ENCODE measurements around the gene LRRC2. TPM values are rescaled to one million over a fixed set of nuclear protein-coding genes. Genes with fewer than 3 reads are reported as not detected.

LRRC2 gene
- total RNA-seq, 4 donors from 2014 or later, result 1.1 to 7.7 (median 5.0) TPM

DNA sequence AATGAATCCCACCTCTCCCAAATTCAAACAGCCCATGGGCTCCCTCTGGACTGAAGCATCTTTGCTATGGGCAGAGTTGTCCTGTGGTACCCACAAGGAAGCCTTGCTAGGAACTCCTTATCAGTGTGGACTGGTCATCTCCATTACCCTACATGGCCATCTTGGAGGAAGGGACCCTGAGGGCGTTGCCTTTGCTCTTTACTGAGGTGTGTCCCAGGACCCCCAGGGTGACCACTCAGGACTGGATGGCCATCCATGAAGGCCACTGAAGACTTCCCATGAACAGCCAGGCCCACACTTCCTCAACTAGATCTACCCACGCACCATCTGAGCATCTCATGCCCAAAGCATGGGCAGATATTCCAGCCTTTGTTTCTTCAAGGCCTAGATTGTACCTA is 48.3 kb downstream of the LRRC2 start:
- TF ChIP-seq, protein P1, sequence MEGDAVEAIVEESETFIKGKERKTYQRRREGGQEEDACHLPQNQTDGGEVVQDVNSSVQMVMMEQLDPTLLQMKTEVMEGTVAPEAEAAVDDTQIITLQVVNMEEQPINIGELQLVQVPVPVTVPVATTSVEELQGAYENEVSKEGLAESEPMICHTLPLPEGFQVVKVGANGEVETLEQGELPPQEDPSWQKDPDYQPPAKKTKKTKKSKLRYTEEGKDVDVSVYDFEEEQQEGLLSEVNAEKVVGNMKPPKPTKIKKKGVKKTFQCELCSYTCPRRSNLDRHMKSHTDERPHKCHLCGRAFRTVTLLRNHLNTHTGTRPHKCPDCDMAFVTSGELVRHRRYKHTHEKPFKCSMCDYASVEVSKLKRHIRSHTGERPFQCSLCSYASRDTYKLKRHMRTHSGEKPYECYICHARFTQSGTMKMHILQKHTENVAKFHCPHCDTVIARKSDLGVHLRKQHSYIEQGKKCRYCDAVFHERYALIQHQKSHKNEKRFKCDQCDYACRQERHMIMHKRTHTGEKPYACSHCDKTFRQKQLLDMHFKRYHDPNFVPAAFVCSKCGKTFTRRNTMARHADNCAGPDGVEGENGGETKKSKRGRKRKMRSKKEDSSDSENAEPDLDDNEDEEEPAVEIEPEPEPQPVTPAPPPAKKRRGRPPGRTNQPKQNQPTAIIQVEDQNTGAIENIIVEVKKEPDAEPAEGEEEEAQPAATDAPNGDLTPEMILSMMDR (IDR thresholded peaks at IDR 0.05; ENCODE audit: low read depth), result no peak

DNA sequence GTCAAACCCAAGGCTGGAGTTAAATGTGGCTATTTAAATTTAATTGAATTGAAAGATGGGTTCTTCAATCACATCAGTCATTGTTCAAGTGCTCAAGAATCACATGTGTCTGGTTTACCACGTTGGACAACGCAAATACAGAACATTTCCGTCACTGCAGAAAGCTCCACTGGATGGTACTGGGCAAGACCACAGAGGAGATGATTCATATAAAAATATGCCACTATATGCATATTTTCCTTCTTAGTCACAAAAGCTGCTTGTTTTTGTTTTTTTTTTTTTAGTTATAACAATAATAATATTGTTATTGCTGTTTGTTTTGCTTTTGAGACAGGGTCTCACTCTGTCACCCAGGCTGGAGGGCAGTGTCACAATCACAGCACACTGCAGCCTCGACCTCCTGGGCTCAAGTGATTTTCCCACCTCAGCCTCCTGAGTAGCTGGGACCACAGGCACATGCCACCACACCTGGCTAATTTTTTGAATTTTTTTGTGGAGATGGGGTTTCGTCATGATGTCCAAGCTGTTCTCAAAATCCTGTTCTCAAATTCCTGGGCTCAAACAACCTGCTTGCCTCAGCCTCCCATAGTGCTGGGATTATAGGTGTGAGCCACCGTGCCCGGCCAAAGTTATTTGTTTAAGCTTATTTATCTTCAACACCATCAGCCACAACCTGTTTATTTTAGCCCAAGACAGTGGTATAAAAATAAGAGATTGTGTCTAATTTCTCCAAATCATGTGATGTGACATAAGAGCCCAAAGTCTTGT is 48.9 kb downstream of the LRRC2 start:
- TF ChIP-seq, protein P1 (IDR thresholded peaks at IDR 0.05; ENCODE audit: low read depth), result no peak

DNA sequence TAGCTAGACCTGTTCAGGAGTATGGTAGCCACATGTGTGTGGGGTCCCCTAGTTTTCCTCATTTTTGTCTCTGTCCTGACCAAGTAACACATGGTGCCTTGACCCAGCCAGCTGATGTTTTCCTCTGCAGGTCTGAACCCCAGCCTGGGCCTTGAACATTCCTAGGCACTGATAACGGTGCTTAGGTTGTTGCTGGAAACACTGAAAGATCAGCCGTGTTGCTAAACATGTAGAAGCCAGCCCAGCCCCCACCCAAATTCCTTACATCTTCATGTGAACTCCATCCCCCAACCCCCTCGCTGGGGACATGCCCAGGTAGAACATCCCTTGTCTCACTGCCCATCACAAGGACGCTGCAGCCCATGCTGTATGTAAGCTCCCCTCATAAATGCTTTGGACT is 49.6 kb downstream of the LRRC2 start:
- TF ChIP-seq, protein P1 (IDR thresholded peaks at IDR 0.05; ENCODE audit: low read depth), result no peak

DNA sequence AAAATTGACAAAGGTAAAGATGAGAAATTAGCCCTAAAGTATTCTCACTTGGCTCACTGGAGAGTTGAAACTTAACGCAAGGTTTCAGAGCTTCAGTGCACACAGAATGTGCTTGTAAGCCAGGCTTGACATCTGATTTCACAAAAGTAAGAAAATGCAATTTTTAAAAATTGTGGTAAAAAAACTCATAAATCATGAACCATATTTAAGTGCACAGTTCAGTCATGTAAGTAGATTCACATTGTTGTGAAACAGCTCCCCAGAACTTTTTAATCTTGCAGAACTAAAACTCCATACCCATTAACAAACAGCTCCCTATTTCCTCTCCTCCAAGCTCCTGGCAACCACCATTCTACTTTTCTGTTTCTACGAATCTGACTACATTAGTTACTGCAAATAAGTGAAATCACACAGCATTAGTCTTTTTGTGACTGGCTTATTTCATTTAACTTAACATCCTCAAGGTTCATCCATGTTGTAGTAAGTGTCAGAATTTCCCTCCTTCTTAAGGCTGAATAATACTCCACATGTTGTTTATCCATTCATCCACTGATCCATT is 53.8 kb downstream of the LRRC2 start:
- TF ChIP-seq, protein P1 (IDR thresholded peaks at IDR 0.05; ENCODE audit: low read depth), result no peak

DNA sequence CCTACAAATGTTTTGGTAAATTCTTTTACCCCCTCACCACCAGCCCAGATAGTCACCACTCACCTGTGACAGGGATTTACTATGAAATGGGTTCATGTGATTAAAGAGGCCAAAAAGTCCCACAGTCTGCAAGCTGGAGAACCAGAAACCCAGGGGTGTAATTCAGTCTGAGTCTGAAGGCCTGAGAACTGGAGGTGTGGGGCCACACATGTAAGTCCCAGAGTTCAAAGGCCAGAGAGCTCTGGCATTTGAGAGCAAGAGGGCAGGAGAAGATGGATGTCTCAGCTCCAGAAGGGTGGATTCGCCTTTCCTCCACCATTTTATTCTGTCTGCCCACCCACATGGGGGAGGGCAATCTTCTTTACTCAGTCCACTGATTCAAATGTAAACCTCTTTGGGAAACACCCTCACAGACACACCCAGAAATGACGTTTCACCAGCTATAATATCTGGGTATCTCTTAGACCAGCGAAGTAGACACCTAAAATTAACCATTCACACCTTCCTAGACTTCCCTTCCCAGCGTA is 56.4 kb downstream of the LRRC2 start:
- TF ChIP-seq, protein P1 (IDR thresholded peaks at IDR 0.05; ENCODE audit: low read depth), result no peak

DNA sequence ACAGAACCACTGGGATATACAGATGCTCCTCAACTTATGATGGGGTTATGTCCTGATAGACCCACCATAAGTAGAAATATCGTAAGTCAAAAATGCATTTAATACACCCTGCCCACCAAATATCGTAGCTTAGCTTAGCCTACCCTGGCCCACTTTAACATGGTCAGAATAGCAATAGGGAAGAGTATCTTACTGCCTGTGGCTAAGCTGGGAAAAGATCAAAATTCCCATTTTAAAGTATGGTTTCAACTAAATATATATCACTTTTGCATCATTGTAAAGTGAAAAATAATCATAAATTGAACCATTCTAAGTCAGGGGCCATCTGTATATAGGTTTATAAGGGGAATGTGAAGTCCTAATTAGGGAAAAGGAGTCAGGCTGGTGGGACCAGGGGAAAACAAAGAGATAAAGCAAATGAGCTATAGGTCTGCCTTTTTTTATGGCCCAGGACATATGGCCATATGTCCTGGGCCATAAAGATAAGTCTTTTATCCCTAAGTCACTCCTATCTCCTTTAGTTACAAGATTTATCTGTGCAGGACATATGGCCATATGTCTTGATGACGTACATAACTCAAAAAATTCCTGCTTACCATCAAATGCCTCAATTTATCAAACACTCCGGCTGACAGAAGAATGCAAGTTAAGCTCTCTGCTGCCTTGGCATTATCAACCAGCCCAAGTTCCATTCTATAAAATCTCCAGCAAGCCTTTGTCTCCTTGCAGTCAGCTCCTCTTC is 57.1 kb downstream of the LRRC2 start:
- TF ChIP-seq, protein P1 (IDR thresholded peaks at IDR 0.05; ENCODE audit: low read depth), result no peak

DNA sequence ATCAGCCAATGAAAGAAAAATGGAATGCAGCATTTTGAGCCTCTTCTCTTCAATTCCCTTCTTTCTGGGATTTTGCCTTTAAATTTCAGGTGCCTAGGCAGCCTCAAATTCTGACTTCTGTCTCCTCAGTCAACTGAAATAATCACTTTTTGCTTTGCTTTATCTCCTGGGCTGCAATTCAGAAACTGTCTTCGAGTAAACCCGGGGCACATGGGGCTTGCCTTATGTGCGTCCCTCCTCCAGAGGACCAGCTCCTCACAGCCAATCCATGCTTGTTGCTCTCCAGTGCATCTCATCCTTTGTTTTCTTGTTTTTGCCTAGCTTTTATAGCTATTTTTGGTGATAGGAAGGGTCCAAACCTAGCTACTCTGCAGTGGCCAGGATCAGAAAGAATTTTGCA is 59.6 kb downstream of the LRRC2 start:
- TF ChIP-seq, protein P1 (IDR thresholded peaks at IDR 0.05; ENCODE audit: low read depth), result no peak
